H1 (cell line): ENCODE measurements around the gene COL16A1. TPM values are rescaled to one million over a fixed set of nuclear protein-coding genes. Genes with fewer than 3 reads are reported as not detected.

ENCODE experiments used
- CHD1 ChIP-seq: IDR thresholded peaks from 2 replicates; pipeline ENCODE4 v1.6.1; 2012; ENCODE audit warnings: low read depth, low read length, improper control_type of control experiment
- EZH2 ChIP-seq: fragments of 200-600 bp; sonication (generic); IDR thresholded peaks from 2 replicates; pipeline ENCODE4 v1.7.1; 2012; ENCODE audit warnings: low read depth, mild to moderate bottlenecking, moderate library complexity, low read length, inconsistent platforms; ENCODE audit not compliant: severe bottlenecking
- POLR2AphosphoS5 ChIP-seq: IDR thresholded peaks from 2 replicates; pipeline ENCODE4 v1.6.1; 2011; ENCODE audit warnings: low read depth, low read length
- RFX5 ChIP-seq: IDR thresholded peaks from 2 replicates; pipeline ENCODE4 v1.6.1; 2011; ENCODE audit warnings: low read depth, low read length, improper control_type of control experiment, borderline replicate concordance
- SUZ12 ChIP-seq: fragments of 200-600 bp; sonication (generic); IDR thresholded peaks from 2 replicates; pipeline ENCODE4 v1.6.1; 2012; ENCODE audit warnings: mild to moderate bottlenecking, inconsistent platforms, low read length, moderate library complexity, mixed read lengths
- ZNF274 ChIP-seq: IDR thresholded peaks from 2 replicates; pipeline ENCODE4 v1.7.0; 2012; ENCODE audit warnings: low read length, borderline replicate concordance; ENCODE audit errors: extremely low read depth
- polyA plus RNA-seq, 7 experiments: library from polyadenylated mRNA; depleted of rRNA in 3 of 7; stranded (reverse) in 5 of 7; unstranded in 2 of 7; fragments of >200 nt in 5 of 7; fragments of 200-250 nt in 2 of 7; gene quantifications; 1 replicate in 5 of 7; 2 replicates in 1 of 7; 4 replicates in 1 of 7; pipeline versions ENCODE4 v1.2.1 to v1.2.3, GENCODE V29; 2011 to 2013; ENCODE audit warnings: missing spikeins in 2 of 7, mixed read lengths in 2 of 7
- total RNA-seq: library from RNA; stranded (reverse); fragmentation: NEBNext Ultra II Directional; extraction: Animal tissue kit (Norgen Biotek cat#: 25700); gene quantifications from 2 replicates; pipeline ENCODE4 v1.2.1, GENCODE V29; 2021

The COL16A1 gene
- total and polyA plus RNA-seq, 2 of the 8 experiments (the other 6 are each of a cell fraction or from before 2014, with no cell fraction given), result 2.0 to 10.5 TPM

DNA sequence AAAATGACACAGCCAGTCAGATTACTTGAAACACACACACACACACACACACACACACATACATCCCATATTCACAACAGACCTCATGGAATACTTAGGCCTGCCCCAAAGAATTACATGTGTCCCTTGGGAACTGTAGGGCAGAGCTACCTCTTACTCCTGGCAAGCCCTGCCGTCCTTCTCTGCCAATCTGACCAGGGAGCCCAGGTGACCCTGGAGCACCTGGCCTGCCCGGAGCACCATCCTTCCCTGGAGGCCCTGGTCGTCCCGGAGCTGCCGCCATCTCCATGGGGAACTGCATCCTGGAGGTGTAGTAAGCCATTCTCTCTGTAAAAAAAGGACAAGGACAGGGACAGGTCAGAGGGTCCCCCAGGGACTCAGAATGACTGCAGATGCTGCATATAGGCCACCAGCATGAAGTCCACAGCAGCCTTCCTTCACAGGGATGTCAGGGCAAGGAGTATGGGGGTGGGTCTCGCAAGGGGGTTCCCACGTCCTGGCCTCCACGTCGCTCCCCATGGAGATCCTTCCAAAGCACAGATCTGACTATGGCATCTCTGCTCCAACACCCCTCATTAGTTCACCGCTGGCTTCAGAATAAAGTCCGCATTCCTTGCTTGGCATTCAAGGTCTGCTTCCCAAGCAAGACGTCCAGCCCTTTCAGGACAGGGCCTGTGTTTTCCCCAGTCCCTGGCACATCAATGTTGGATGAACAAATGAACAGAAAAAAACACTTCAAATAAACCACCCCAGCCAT lies 49.9 kb downstream of the COL16A1 start (continued):
- no peak for TF ChIP-seq SUZ12
- no peak for TF ChIP-seq POLR2AphosphoS5
- TF ChIP-seq RFX5, result no peak
- no peak for TF ChIP-seq EZH2
- TF ChIP-seq ZNF274, result no peak
- no peak for TF ChIP-seq CHD1
